ENCODE data around the gene GRK4.

- TF ChIP-seq CTCF (IDR thresholded peaks at IDR 0.05) (no peak), EZH2 (IDR thresholded peaks at IDR 0.05) (no peak)
These were observed 72.3 kb downstream of the GRK4 start for GRCh38 chr4:3035674-3036073.
